Measurements from ENCODE around the gene LRIG3. TPM values are rescaled to one million over a fixed set of nuclear protein-coding genes. Genes with fewer than 3 reads are reported as not detected.

The LRIG3 gene, protein sequence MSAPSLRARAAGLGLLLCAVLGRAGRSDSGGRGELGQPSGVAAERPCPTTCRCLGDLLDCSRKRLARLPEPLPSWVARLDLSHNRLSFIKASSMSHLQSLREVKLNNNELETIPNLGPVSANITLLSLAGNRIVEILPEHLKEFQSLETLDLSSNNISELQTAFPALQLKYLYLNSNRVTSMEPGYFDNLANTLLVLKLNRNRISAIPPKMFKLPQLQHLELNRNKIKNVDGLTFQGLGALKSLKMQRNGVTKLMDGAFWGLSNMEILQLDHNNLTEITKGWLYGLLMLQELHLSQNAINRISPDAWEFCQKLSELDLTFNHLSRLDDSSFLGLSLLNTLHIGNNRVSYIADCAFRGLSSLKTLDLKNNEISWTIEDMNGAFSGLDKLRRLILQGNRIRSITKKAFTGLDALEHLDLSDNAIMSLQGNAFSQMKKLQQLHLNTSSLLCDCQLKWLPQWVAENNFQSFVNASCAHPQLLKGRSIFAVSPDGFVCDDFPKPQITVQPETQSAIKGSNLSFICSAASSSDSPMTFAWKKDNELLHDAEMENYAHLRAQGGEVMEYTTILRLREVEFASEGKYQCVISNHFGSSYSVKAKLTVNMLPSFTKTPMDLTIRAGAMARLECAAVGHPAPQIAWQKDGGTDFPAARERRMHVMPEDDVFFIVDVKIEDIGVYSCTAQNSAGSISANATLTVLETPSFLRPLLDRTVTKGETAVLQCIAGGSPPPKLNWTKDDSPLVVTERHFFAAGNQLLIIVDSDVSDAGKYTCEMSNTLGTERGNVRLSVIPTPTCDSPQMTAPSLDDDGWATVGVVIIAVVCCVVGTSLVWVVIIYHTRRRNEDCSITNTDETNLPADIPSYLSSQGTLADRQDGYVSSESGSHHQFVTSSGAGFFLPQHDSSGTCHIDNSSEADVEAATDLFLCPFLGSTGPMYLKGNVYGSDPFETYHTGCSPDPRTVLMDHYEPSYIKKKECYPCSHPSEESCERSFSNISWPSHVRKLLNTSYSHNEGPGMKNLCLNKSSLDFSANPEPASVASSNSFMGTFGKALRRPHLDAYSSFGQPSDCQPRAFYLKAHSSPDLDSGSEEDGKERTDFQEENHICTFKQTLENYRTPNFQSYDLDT
- total RNA-seq (24.8 TPM), polyA plus RNA-seq (12.5 TPM)
- long read RNA-seq, donor 1: 0 reads
- long read RNA-seq, donor 2: 0 reads
- long read RNA-seq, donor 3: 0 reads
- long read RNA-seq, donor 4, full-length matches to known transcripts: 2 of 2 reads
- long read RNA-seq, donor 4, partial matches to known transcripts: 0 of 2 reads
- long read RNA-seq, donor 4, other reads (novel, unspliced or antisense): 0 of 2 reads
- long read RNA-seq, donor 5, full-length matches to known transcripts: 7 of 17 reads
- long read RNA-seq, donor 5, partial matches to known transcripts: 10 of 17 reads
- long read RNA-seq, donor 5, other reads (novel, unspliced or antisense): 0 of 17 reads
- long read RNA-seq, donor 6, full-length matches to known transcripts: 1 of 1 reads
- long read RNA-seq, donor 6, partial matches to known transcripts: 0 of 1 reads
- long read RNA-seq, donor 6, other reads (novel, unspliced or antisense): 0 of 1 reads
- long read RNA-seq, donor 7, full-length matches to known transcripts: 3 of 8 reads
- long read RNA-seq, donor 7, partial matches to known transcripts: 5 of 8 reads
- long read RNA-seq, donor 7, other reads (novel, unspliced or antisense): 0 of 8 reads
- long read RNA-seq, donor 8, full-length matches to known transcripts: 2 of 2 reads
- long read RNA-seq, donor 8, partial matches to known transcripts: 0 of 2 reads
- long read RNA-seq, donor 8, other reads (novel, unspliced or antisense): 0 of 2 reads
- long read RNA-seq, donor 9: 0 reads
- long read RNA-seq, donor 10, full-length matches to known transcripts: 1 of 1 reads
- long read RNA-seq, donor 10, partial matches to known transcripts: 0 of 1 reads
- long read RNA-seq, donor 10, other reads (novel, unspliced or antisense): 0 of 1 reads

DNA sequence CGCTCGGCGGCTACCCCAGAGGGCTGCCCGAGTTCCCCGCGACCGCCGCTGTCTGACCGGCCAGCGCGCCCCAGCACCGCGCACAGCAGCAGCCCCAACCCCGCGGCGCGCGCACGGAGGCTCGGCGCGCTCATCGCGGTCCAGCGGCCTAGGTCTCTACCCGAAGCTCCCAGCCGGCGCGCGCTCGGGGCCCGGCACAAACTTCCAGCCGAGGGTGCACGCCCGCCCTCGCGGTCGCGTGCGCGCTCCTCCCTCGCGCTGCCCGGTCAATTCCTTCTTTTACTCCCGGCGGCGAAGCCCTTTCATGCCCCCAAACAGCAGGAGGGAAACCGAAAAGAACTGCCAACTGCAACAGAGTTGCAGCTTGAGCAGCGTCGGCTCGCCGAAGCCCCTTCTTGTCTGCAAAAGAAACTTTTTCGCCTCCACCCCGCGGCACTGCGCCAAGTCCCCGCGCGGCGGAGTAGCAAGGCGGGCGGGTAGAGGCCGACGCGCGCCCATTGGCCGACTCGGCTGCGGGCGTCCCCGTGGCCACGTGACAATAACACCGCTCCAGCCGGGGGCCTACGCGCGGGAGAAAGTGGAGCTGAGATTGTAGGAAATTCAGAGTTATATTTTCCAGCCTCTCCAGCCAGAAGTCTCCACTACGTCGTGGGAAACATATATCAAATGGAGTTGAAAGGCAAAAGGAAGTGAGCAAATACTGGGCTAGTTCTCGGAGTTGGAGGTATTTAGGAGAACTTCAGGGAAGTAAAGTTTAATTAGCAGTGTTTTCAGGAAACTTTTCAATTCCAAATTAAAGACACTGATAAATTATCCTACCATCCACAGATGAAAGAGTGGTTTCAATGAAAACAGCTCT lies at the start of gene LRIG3:
TSS of gene LRIG3 (minus strand) at position 403 of the 859 bp plus-strand sequence. CDS start at position 134, 269 bp downstream.
- 1% methylated on average over 80 of the region's 80 CpGs for WGBS
- H3K36me3 ChIP-seq (ENCODE audit: control insufficient read depth in 2 of 2, insufficient read depth in 2 of 2, low read length in 1 of 2): no peaks in the 10 kb centered on the region
- DNase-seq (ENCODE audit: low read depth in 6 of 9, low spot score in 9 of 9): peak in 5 of 9 donors; percentile 7 to 31 (median 26)
- H3K9me3 ChIP-seq (ENCODE audit: control insufficient read depth in 2 of 2, insufficient read depth in 1 of 2, low read length in 1 of 2): no peaks in the 10 kb centered on the region
- no peaks in the 10 kb centered on the region for H3K4me1 ChIP-seq (ENCODE audit: control insufficient read depth in 2 of 2, insufficient read depth in 2 of 2, low read length in 2 of 2)
- H3K4me3 ChIP-seq (ENCODE audit: low read length in 2 of 2): peak within 1 kb of the TSS; percentile 38 to 45
- H3K27ac ChIP-seq (ENCODE audit: low read depth in 1 of 2, low read length in 1 of 2): peak within 1 kb of the TSS; percentile 76 to 79
- peaks cover 17 to 27% of the 10 kb centered on the region in 2 donors for H3K27me3 ChIP-seq (ENCODE audit: control insufficient read depth in 2 of 2, insufficient read depth in 1 of 2, low read length in 1 of 2)

GRCh38 chr12:58969237-58969636 lies 48.9 kb upstream of the LRIG3 start:
- H3K36me3 ChIP-seq (ENCODE audit: control insufficient read depth in 2 of 2, insufficient read depth in 2 of 2, low read length in 1 of 2): no peaks in the 10 kb centered on the region
- H3K4me3 ChIP-seq (ENCODE audit: low read length in 2 of 2): no peak overlapping the region
- no peak overlapping the region for H3K27ac ChIP-seq (ENCODE audit: low read depth in 1 of 2, low read length in 1 of 2)
- DNase-seq (ENCODE audit: low read depth in 6 of 9, low spot score in 9 of 9): no peak
- 78% methylated on average over 2 of the region's 2 CpGs for WGBS
- H3K27me3 ChIP-seq (ENCODE audit: control insufficient read depth in 2 of 2, insufficient read depth in 1 of 2, low read length in 1 of 2): no peaks in the 10 kb centered on the region
- H3K4me1 ChIP-seq (ENCODE audit: control insufficient read depth in 2 of 2, insufficient read depth in 2 of 2, low read length in 2 of 2): no peaks in the 10 kb centered on the region
- H3K9me3 ChIP-seq (ENCODE audit: control insufficient read depth in 2 of 2, insufficient read depth in 1 of 2, low read length in 1 of 2): no peaks in the 10 kb centered on the region

DNA sequence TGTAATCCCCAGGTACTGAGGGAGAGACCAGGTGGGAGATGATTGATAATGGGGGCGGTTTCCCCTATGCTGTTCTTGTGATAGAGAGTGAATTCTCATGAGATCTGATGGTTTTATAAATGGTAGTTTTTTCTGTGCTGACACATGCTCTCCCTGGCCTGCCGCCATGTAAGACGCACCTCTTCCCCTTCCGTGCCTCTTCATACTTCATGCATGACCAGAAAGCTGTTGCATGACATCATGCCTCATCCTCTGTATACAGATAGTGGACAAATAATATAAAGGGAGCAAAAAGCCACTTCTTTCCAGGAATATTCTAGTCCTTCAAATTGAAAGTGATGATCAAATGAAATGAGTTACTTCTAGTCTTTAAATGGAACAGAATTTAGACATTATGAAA lies 47.3 kb upstream of the LRIG3 start:
- WGBS: 92% methylated on average over 4 of the region's 4 CpGs
- no peak for DNase-seq (ENCODE audit: low read depth in 6 of 9, low spot score in 9 of 9)
- H3K4me1 ChIP-seq (ENCODE audit: control insufficient read depth in 2 of 2, insufficient read depth in 2 of 2, low read length in 2 of 2): no peaks in the 10 kb centered on the region

GRCh38 chr12:58966939-58967338 lies 46.6 kb upstream of the LRIG3 start:
- Histone ChIP-seq H3K9me3 (ENCODE audit: control insufficient read depth in 2 of 2, insufficient read depth in 1 of 2, low read length in 1 of 2) (no peaks in the 10 kb centered on the region), H3K4me3 (ENCODE audit: low read length in 2 of 2) (no peak overlapping the region), H3K36me3 (ENCODE audit: control insufficient read depth in 2 of 2, insufficient read depth in 2 of 2, low read length in 1 of 2) (no peaks in the 10 kb centered on the region), H3K4me1 (ENCODE audit: control insufficient read depth in 2 of 2, insufficient read depth in 2 of 2, low read length in 2 of 2) (no peaks in the 10 kb centered on the region), H3K27me3 (ENCODE audit: control insufficient read depth in 2 of 2, insufficient read depth in 1 of 2, low read length in 1 of 2) (no peaks in the 10 kb centered on the region), H3K27ac (ENCODE audit: low read depth in 1 of 2, low read length in 1 of 2) (no peak overlapping the region)
- DNase-seq (ENCODE audit: low read depth in 6 of 9, low spot score in 9 of 9): no peak
- WGBS: 95% methylated on average over 2 of the region's 2 CpGs

More for the DNA sequence above, 47.3 kb upstream of the LRIG3 start:
- Histone ChIP-seq H3K4me3 (ENCODE audit: low read length in 2 of 2) (no peak overlapping the region), H3K27me3 (ENCODE audit: control insufficient read depth in 2 of 2, insufficient read depth in 1 of 2, low read length in 1 of 2) (no peaks in the 10 kb centered on the region), H3K9me3 (ENCODE audit: control insufficient read depth in 2 of 2, insufficient read depth in 1 of 2, low read length in 1 of 2) (no peaks in the 10 kb centered on the region), H3K36me3 (ENCODE audit: control insufficient read depth in 2 of 2, insufficient read depth in 2 of 2, low read length in 1 of 2) (no peaks in the 10 kb centered on the region), H3K27ac (ENCODE audit: low read depth in 1 of 2, low read length in 1 of 2) (no peak overlapping the region)

DNA sequence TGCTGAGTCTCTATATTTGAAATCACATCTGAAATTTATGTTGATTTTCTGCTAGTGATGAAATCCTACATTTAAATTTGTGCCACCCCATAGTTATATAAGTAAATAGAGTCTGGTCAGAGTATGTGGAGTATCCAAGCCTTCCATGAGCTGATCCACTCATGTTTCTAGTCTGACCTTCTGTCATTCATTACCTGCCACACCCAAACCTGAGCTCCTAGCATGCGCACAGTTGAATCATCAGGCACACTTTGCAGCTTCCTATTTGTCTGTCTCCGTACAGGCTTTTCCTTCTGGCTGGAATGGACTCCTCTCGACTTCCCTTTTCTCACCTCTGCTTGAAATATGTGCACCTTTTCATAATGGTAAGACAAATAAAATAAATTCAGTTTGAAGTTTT lies 45.3 kb upstream of the LRIG3 start:
- H3K9me3 ChIP-seq (ENCODE audit: control insufficient read depth in 2 of 2, insufficient read depth in 1 of 2, low read length in 1 of 2): no peaks in the 10 kb centered on the region
- no peak overlapping the region for H3K4me3 ChIP-seq (ENCODE audit: low read length in 2 of 2)
- no peak for DNase-seq (ENCODE audit: low read depth in 6 of 9, low spot score in 9 of 9)
- H3K4me1 ChIP-seq (ENCODE audit: control insufficient read depth in 2 of 2, insufficient read depth in 2 of 2, low read length in 2 of 2): no peaks in the 10 kb centered on the region
- WGBS: 92% methylated on average over 3 of the region's 3 CpGs
- no peaks in the 10 kb centered on the region for H3K36me3 ChIP-seq (ENCODE audit: control insufficient read depth in 2 of 2, insufficient read depth in 2 of 2, low read length in 1 of 2)
- H3K27me3 ChIP-seq (ENCODE audit: control insufficient read depth in 2 of 2, insufficient read depth in 1 of 2, low read length in 1 of 2): no peaks in the 10 kb centered on the region
- H3K27ac ChIP-seq (ENCODE audit: low read depth in 1 of 2, low read length in 1 of 2): no peak overlapping the region

- H3K27ac ChIP-seq (ENCODE audit: low read depth in 1 of 2, low read length in 1 of 2): no peak overlapping the region
- no peaks in the 10 kb centered on the region for H3K27me3 ChIP-seq (ENCODE audit: control insufficient read depth in 2 of 2, insufficient read depth in 1 of 2, low read length in 1 of 2)
- no peak for DNase-seq (ENCODE audit: low read depth in 6 of 9, low spot score in 9 of 9)
- no peaks in the 10 kb centered on the region for H3K9me3 ChIP-seq (ENCODE audit: control insufficient read depth in 2 of 2, insufficient read depth in 1 of 2, low read length in 1 of 2)
- no peaks in the 10 kb centered on the region for H3K36me3 ChIP-seq (ENCODE audit: control insufficient read depth in 2 of 2, insufficient read depth in 2 of 2, low read length in 1 of 2)
- H3K4me1 ChIP-seq (ENCODE audit: control insufficient read depth in 2 of 2, insufficient read depth in 2 of 2, low read length in 2 of 2): no peaks in the 10 kb centered on the region
- 84% methylated on average over 1 of the region's 1 CpG for WGBS
- H3K4me3 ChIP-seq (ENCODE audit: low read length in 2 of 2): no peak overlapping the region
Observed at GRCh38 chr12:58963844-58964243, 43.5 kb upstream of the LRIG3 start.

DNA sequence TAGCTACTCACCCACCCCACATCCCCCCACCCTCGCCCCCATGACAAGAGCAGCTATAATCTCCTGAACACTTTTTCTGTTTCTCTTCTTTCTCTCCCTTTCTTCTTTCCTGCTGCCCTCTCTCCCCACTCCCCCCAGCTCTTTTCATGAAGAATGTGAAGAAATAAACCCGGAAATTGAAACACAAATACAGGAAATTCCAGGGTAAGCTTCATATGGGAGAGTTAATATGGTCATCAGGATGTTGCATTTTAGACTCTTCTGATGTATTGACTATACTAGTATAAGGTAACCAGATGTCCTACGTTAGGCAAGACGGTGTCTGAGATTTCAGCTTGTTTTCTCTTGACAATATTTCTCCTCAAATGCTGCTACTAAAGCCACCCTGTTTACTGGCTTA lies 41.6 kb upstream of the LRIG3 start:
- WGBS: 60% methylated on average over 4 of the region's 4 CpGs

More for the DNA sequence above, 41.6 kb upstream of the LRIG3 start:
- H3K36me3 ChIP-seq (ENCODE audit: control insufficient read depth in 2 of 2, insufficient read depth in 2 of 2, low read length in 1 of 2): no peaks in the 10 kb centered on the region
- no peaks in the 10 kb centered on the region for H3K27me3 ChIP-seq (ENCODE audit: control insufficient read depth in 2 of 2, insufficient read depth in 1 of 2, low read length in 1 of 2)
- no peaks in the 10 kb centered on the region for H3K9me3 ChIP-seq (ENCODE audit: control insufficient read depth in 2 of 2, insufficient read depth in 1 of 2, low read length in 1 of 2)
- no peak for DNase-seq (ENCODE audit: low read depth in 6 of 9, low spot score in 9 of 9)
- no peak overlapping the region for H3K4me3 ChIP-seq (ENCODE audit: low read length in 2 of 2)
- H3K4me1 ChIP-seq (ENCODE audit: control insufficient read depth in 2 of 2, insufficient read depth in 2 of 2, low read length in 2 of 2): no peaks in the 10 kb centered on the region
- H3K27ac ChIP-seq (ENCODE audit: low read depth in 1 of 2, low read length in 1 of 2): no peak overlapping the region

All from thymus (tissue), 14 donors.